K562 (cell line): ENCODE measurements around the gene GUCA1A. TPM values are rescaled to one million over a fixed set of nuclear protein-coding genes. Genes with fewer than 3 reads are reported as not detected.

ENCODE experiments used
- ATAC-seq: fragments of 200-7000 bp; cut with Tn5 transposase; 3 replicates; pipeline ENCODE4 v1.9.1; 2020; ENCODE audit warnings: moderate library complexity
- BruUV-seq: library from RNA; stranded (reverse); fragments of 400-500 nt; replicated peaks from 2 replicates; lab custom pipeline; 2021; lab: Mats Ljungman, UMichigan
- CTCF ChIA-PET: fragments of 300-600 bp; formaldehyde crosslinking; extraction: SDS; loops from one replicate; lab custom pipeline; 2021; ENCODE audit warnings: low intra/inter-chr PET ratio; lab: Yijun Ruan, JAX
- POLR2A ChIA-PET: fragments of 300-600, 350-650 bp; sonication (Branson Sonifier 250); formaldehyde crosslinking; extraction: SDS; loops from one replicate; lab custom pipeline; 2021; ENCODE audit warnings: antibody characterized with exemption, inconsistent platforms; lab: Yijun Ruan, JAX
- DNase-seq, 4 experiments: peaks; one replicate each; pipeline versions ENCODE4 v3.0.0 to v3.0.0-alpha.2; 2011 to 2018; ENCODE audit warnings: low spot score in 3 of 4, mixed read lengths in 3 of 4; ENCODE audit errors: extremely low read depth in 1 of 4
- FAIRE-seq: peaks from 2 replicates; lab custom pipeline; 2011; peaks lifted over from hg19 to GRCh38; lab: Jason Lieb, UNC
- H2AFZ ChIP-seq: 2 replicates; pipeline ENCODE4 v1.6.0; 2011; ENCODE audit warnings: low read depth, low read length, control low read depth, inconsistent platforms
- H3K27ac ChIP-seq: fragments of 200-600 bp; 3 replicates; pipeline ENCODE4 v1.8.0; 2011; ENCODE audit warnings: low read depth, mild to moderate bottlenecking, control low read depth, inconsistent platforms, low read length, moderate library complexity, mixed read lengths; ENCODE audit errors: extremely low read depth
- H3K27me3 ChIP-seq, 2 experiments: fragments of 300-600 bp in 1 of 2; 2 replicates in 1 of 2; 3 replicates in 1 of 2; pipeline versions ENCODE4 v1.6.0 to v1.8.0; 2011; ENCODE audit warnings: inconsistent platforms in 2 of 2, low read length in 2 of 2, mild to moderate bottlenecking in 1 of 2, mixed read lengths in 1 of 2, moderate library complexity in 1 of 2; ENCODE audit not compliant: control insufficient read depth in 2 of 2, insufficient read depth in 2 of 2
- H3K36me3 ChIP-seq: fragments of 300-600 bp; 3 replicates; pipeline ENCODE4 v1.8.0; 2011; ENCODE audit warnings: mild to moderate bottlenecking, low read length, inconsistent platforms; ENCODE audit not compliant: control insufficient read depth, insufficient read depth
- H3K4me1 ChIP-seq, 2 experiments: fragments of 200-600 bp in 1 of 2; replicated peaks in 1 of 2; 2 replicates in 1 of 2; 3 replicates in 1 of 2; pipeline versions ENCODE4 v1.5.1 to v1.8.0; 2011; ENCODE audit warnings: inconsistent platforms in 2 of 2, low read length in 2 of 2, mild to moderate bottlenecking in 1 of 2, mixed read lengths in 1 of 2, moderate library complexity in 1 of 2; ENCODE audit not compliant: control insufficient read depth in 2 of 2, insufficient read depth in 2 of 2
- H3K4me2 ChIP-seq: 2 replicates; pipeline ENCODE4 v1.6.1; 2011; ENCODE audit warnings: low read length, control low read depth, inconsistent platforms, mixed read lengths; ENCODE audit not compliant: insufficient read depth
- H3K4me3 ChIP-seq: fragments of 200-600 bp; sonication (generic), shearing (Covaris generic); 2 replicates; pipeline ENCODE4 v1.5.1; 2016; ENCODE audit warnings: control low read depth, inconsistent platforms
- H3K79me2 ChIP-seq: fragments of 200-600 bp; 3 replicates; pipeline ENCODE4 v1.8.0; 2011; ENCODE audit warnings: low read length, inconsistent platforms; ENCODE audit not compliant: control insufficient read depth, insufficient read depth
- H3K9ac ChIP-seq, 2 experiments: 2 replicates each; pipeline versions ENCODE4 v1.6.0 to v1.6.1; 2011; ENCODE audit warnings: low read depth in 2 of 2, low read length in 2 of 2, control low read depth in 1 of 2, inconsistent platforms in 1 of 2, mild to moderate bottlenecking in 1 of 2, mixed read lengths in 1 of 2; ENCODE audit not compliant: insufficient read depth in 1 of 2
- H3K9me1 ChIP-seq: one replicate; pipeline ENCODE4 v1.6.0; 2011; ENCODE audit warnings: inconsistent platforms, mild to moderate bottlenecking, low read length, moderate library complexity; ENCODE audit not compliant: control insufficient read depth, insufficient read depth
- H3K9me3 ChIP-seq: replicated peaks from 2 replicates; pipeline ENCODE4 v1.5.1; 2011; ENCODE audit warnings: low read depth, low read length, inconsistent platforms; ENCODE audit not compliant: control insufficient read depth, insufficient read depth
- H4K20me1 ChIP-seq: replicated peaks from 2 replicates; pipeline ENCODE4 v1.6.1; 2011; ENCODE audit warnings: low read length, inconsistent platforms, mixed read lengths; ENCODE audit not compliant: control insufficient read depth, insufficient read depth
- ATF3 ChIP-seq, 2 experiments: fragments of 450-650 bp in 1 of 2; sonication (generic) in 1 of 2; formaldehyde crosslinking in 1 of 2; IDR thresholded peaks in 1 of 2; conservative IDR thresholded peaks in 1 of 2; 2 replicates each; pipeline versions ENCODE4 v1.6.1 to v1.8.1; 2016 to 2023; ENCODE audit warnings: mild to moderate bottlenecking in 2 of 2, moderate library complexity in 2 of 2, inconsistent platforms in 1 of 2, missing genetic modification reagents in 1 of 2
- CTBP1 ChIP-seq: fragments of 450-650 bp; IDR thresholded peaks from 2 replicates; pipeline ENCODE4 v1.6.1; 2016; ENCODE audit warnings: borderline replicate concordance
- SUPT5H ChIP-seq: fragments of 450-650 bp; IDR thresholded peaks from 2 replicates; pipeline ENCODE4 v1.6.1; 2016
- TARDBP ChIP-seq: fragments of 450-650 bp; IDR thresholded peaks from 2 replicates; pipeline ENCODE4 v1.6.1; 2016
- ZFPM2 ChIP-seq: fragments of 250-450 bp; sonication (Bioruptor Pico); IDR thresholded peaks from 2 replicates; pipeline ENCODE4 v1.5.1; 2022; ENCODE audit warnings: mild to moderate bottlenecking
- ZNF318 ChIP-seq, 2 experiments: fragments of 450-650 bp; IDR thresholded peaks; 2 replicates each; pipeline ENCODE4 v1.6.1; 2016; ENCODE audit warnings: mild to moderate bottlenecking in 2 of 2, borderline replicate concordance in 1 of 2, low read depth in 1 of 2, moderate library complexity in 1 of 2
- WGBS: fragments of 100-300 bp; shearing (Covaris generic); methylation state at CpG from one replicate; pipeline ENCODE4 v1.1.6; 2016; ENCODE audit warnings: low coverage, mixed read lengths; ENCODE audit not compliant: insufficient coverage; ENCODE audit errors: missing lambda C conversion rate; 5-methylcytosine and 5-hydroxymethylcytosine counted together
- in situ Hi-C: fragments of 300-500 bp; cut with MboI; formaldehyde crosslinking; loops from 4 replicates; pipeline ENCODE4 v1.15.0; 2018; ENCODE audit warnings: inconsistent platforms, mixed read lengths
- intact Hi-C: fragments of 100-400 bp; cut with micrococcal nuclease; formaldehyde crosslinking; loops from 2 replicates; pipeline ENCODE4 v1.14.2; 2022
- polyA plus RNA-seq, 8 experiments: library from polyadenylated mRNA; depleted of rRNA in 4 of 8; stranded (reverse) in 5 of 8; unstranded in 3 of 8; fragments of >200 nt; fragmentation: Nextera tagmentation in 2 of 8; fragmentation: Illumina TruSeq in 1 of 8; extraction: Ambion mirVana in 2 of 8; extraction: Trizol in 1 of 8; gene quantifications; 2 replicates each; pipeline versions ENCODE4 v1.2.1 to v1.2.3, GENCODE V29; 2011 to 2014; ENCODE audit warnings: inconsistent platforms in 1 of 8, missing spikeins in 1 of 8
- total RNA-seq, 7 experiments: library from RNA; depleted of rRNA in 6 of 7; stranded (reverse); fragments of >200 nt in 6 of 7; fragmentation: Illumina TruSeq in 2 of 7; extraction: Trizol in 2 of 7; gene quantifications; 2 replicates each; pipeline versions ENCODE4 v1.2.1 to v1.2.3, GENCODE V29; 2011 to 2021; ENCODE audit warnings: low replicate concordance in 1 of 7

The GUCA1A gene
- total and polyA plus RNA-seq, 9 of the 15 experiments (the other 6 are each of a cell fraction or from before 2014, with no cell fraction given) = not detected

GRCh38 chr6:42185597-42185996 is 12.4 kb downstream of the GUCA1A start:
- Histone ChIP-seq H3K36me3 (no peaks in the 10 kb centered on the region), H3K27ac (no peak overlapping the region), H2AFZ (no peak overlapping the region), H3K27me3 (no peaks in the 10 kb centered on the region), H3K9me3 (no peaks in the 10 kb centered on the region), H3K9me1 (no peaks in the 10 kb centered on the region), H3K4me3 (no peak overlapping the region), H3K9ac (peak overlapping the region in 1 of 2 experiments; percentile 49; a peak in 1 of 4 replicates), H4K20me1 (no peaks in the 10 kb centered on the region), H3K4me2 (no peak overlapping the region), H3K4me1 (peaks cover 6 to 12% of the 10 kb centered on the region in 2 experiments; a peak in 3 of 5 replicates), H3K79me2 (no peaks in the 10 kb centered on the region)
- intact Hi-C loops = no loop called here
- peak; percentile 44 for FAIRE-seq
- peak; percentile 52 for ATAC-seq
- in situ Hi-C loops = no loop called here
- no peak for TF ChIP-seq CTBP1
- no peak for TF ChIP-seq TARDBP
- no peak for TF ChIP-seq ZFPM2 (CRISPR knock-in tag)
- TF ChIP-seq SUPT5H = no peak
- TF ChIP-seq ZNF318 (IDR thresholded peaks at IDR 0.05; ENCODE audit: borderline replicate concordance in 1 of 2, low read depth in 1 of 2) = no peak
- no peak for TF ChIP-seq ATF3 (IDR thresholded peaks at IDR 0.05)
- no peak for TF ChIP-seq ATF3 (CRISPR knock-in tag; conservative IDR thresholded peaks at IDR 0.05)
- ChIA-PET CTCF (no interaction called here), POLR2A (interaction anchor here (0.9 to 1.6 kb wide), 2 partner anchors 18 to 44 kb away, joined by 3 to 6 read pairs; no protein-coding TSS in a partner anchor)
- no peak for DNase-seq
- BruUV-seq = no TSS peak
- WGBS = 37% methylated on average over 10 of the region's 10 CpGs
